Motor neuron (in vitro differentiated cells): ENCODE measurements around the gene ITK. TPM values are rescaled to one million over a fixed set of nuclear protein-coding genes. Genes with fewer than 3 reads are reported as not detected.

Experiments
- ATAC-seq, 8 experiments: fragments of 200-7000 bp; cut with Tn5 transposase; replicated peaks in 6 of 8; 2 replicates each; pipeline ENCODE4 v1.8.0; 2021; ENCODE audit warnings: mild to moderate bottlenecking in 8 of 8, moderate library complexity in 8 of 8
- H3K27ac ChIP-seq, 2 donors: fragments of 250-450 bp; sonication (Bioruptor Pico); 2 replicates each; pipeline ENCODE4 v1.9.0; 2021; ENCODE audit warnings: antibody characterized with exemption in 2 of 2, mild to moderate bottlenecking in 2 of 2, moderate library complexity in 1 of 2
- H3K4me1 ChIP-seq, 2 donors: fragments of 250-450 bp; sonication (Bioruptor Pico); replicated peaks in 1 of 2; 2 replicates each; pipeline ENCODE4 v1.6.1; 2021; ENCODE audit warnings: antibody characterized with exemption in 2 of 2, mild to moderate bottlenecking in 2 of 2, moderate library complexity in 1 of 2
- H3K4me3 ChIP-seq, 5 donors: fragments of 250-450 bp; sonication (Bioruptor Pico); 2 replicates each; pipeline ENCODE4 v1.9.0; 2021; ENCODE audit warnings: antibody characterized with exemption in 5 of 5, mild to moderate bottlenecking in 5 of 5, moderate library complexity in 4 of 5
- WGBS, 10 experiments: fragments of 450-650 bp; shearing (Covaris generic); methylation state at CpG; one replicate each; pipeline ENCODE4 v1.0.0; 2022; 5-methylcytosine and 5-hydroxymethylcytosine counted together
- in situ Hi-C, 9 experiments: fragments of 400-800 bp; cut with MboI; loops; one replicate each; pipeline ENCODE4 v1.15.0; 2021; ENCODE audit warnings: low sequenced_read_pairs in 9 of 9, low pct_unique_long_range_greater_than_20kb in 2 of 9; ENCODE audit not compliant: unreplicated experiment in 9 of 9
- total RNA-seq, 8 experiments: library from RNA; unstranded; fragments of 300-600 nt; gene quantifications; 2 replicates each; pipeline versions ENCODE4 v1.2.3 to v1.2.4, GENCODE V29; 2022

The ITK gene
- total RNA-seq, 8 experiments from 2014 or later = 0.18 to 76.4 (median 0.80) TPM; not detected in 1

- in situ Hi-C loops = no loop called here
- Histone ChIP-seq H3K27ac (peak overlapping the region in 1 of 2 donors; percentile 11), H3K4me3 (peak overlapping the region in 1 of 5 donors; percentile 93), H3K4me1 (peaks cover 25 to 42% of the 10 kb centered on the region in 2 donors)
- WGBS, 10 experiments = 20 to 100% (median 90%) methylated on average over 1 to 4 of the region's 6 CpGs; no CpG with 5 or more reads in 2 of the 10 experiments
- ATAC-seq = no peak
Measured at GRCh38 chr5:157269165-157269671, 88.6 kb downstream of the ITK start.

GRCh38 chr5:157269761-157270272 lies 89.2 kb downstream of the ITK start:
- ATAC-seq = no peak
- in situ Hi-C loops = no loop called here
- WGBS, 10 experiments = 86 to 100% (median 98%) methylated on average over 1 to 3 of the region's 4 CpGs; no CpG with 5 or more reads in 2 of the 10 experiments
- Histone ChIP-seq H3K4me3 (no peak overlapping the region), H3K4me1 (peaks cover 25 to 42% of the 10 kb centered on the region in 2 donors), H3K27ac (no peak overlapping the region)

GRCh38 chr5:157270771-157271170 lies 90.1 kb downstream of the ITK start:
- 40 to 100% (median 88%) methylated on average over 1 to 3 of the region's 3 CpGs; no CpG with 5 or more reads in 2 of the 10 experiments for WGBS, 10 experiments
- ATAC-seq = no peak
- Histone ChIP-seq H3K4me3 (no peak overlapping the region), H3K27ac (no peak overlapping the region), H3K4me1 (peaks cover 25 to 38% of the 10 kb centered on the region in 2 donors)
- in situ Hi-C loops = no loop called here

GRCh38 chr5:157271740-157272271 lies 91.2 kb downstream of the ITK start:
- Histone ChIP-seq H3K4me3 (no peak overlapping the region), H3K27ac (no peak overlapping the region), H3K4me1 (peaks cover 25 to 38% of the 10 kb centered on the region in 2 donors)
- in situ Hi-C loops = no loop called here
- WGBS, 10 experiments = 80 to 100% (median 93%) methylated on average over 1 to 6 of the region's 12 CpGs; no CpG with 5 or more reads in 3 of the 10 experiments
- ATAC-seq = no peak

GRCh38 chr5:157273131-157273556 lies 92.5 kb downstream of the ITK start:
- Histone ChIP-seq H3K27ac (no peak overlapping the region), H3K4me3 (no peak overlapping the region), H3K4me1 (peaks cover 13 to 28% of the 10 kb centered on the region in 2 donors)
- peak in 2 of 8 experiments; percentile 25 to 60 for ATAC-seq
- in situ Hi-C loops = no loop called here
- 40 to 100% (median 100%) methylated on average over 1 of the region's 1 CpG; no CpG with 5 or more reads in 7 of the 10 experiments for WGBS, 10 experiments

GRCh38 chr5:157275403-157275802 lies 94.8 kb downstream of the ITK start:
- WGBS, 10 experiments = 89 to 100% (median 100%) methylated on average over 1 of the region's 1 CpG; no CpG with 5 or more reads in 2 of the 10 experiments
- no peak for ATAC-seq
- Histone ChIP-seq H3K4me1 (peaks cover 0 to 9% of the 10 kb centered on the region in 2 donors), H3K27ac (no peak overlapping the region), H3K4me3 (no peak overlapping the region)
- in situ Hi-C loops = loop anchor here in 1 of 9 experiments (25.0 kb wide), 1 partner anchor 113 kb away; the partner anchor contains the start of gene GARIN3

- ATAC-seq = no peak
- no peak overlapping the region for H3K27ac ChIP-seq
- WGBS, 10 experiments = 70 to 100% (median 93%) methylated on average over 2 of the region's 2 CpGs; no CpG with 5 or more reads in 2 of the 10 experiments
Measured at GRCh38 chr5:157278319-157279037, 97.8 kb downstream of the ITK start.

GRCh38 chr5:157279605-157280239 lies 99.1 kb downstream of the ITK start:
- ATAC-seq = no peak
- in situ Hi-C loops = loop anchor here in 1 of 9 experiments (25.0 kb wide), 1 partner anchor 117 kb away; the partner anchor contains the start of gene GARIN3
- no peak overlapping the region for H3K27ac ChIP-seq
- H3K4me3 ChIP-seq = no peak overlapping the region
- WGBS, 10 experiments = 43 to 100% (median 94%) methylated on average over 1 to 7 of the region's 7 CpGs
- H3K4me1 ChIP-seq = peaks cover 0 to 2% of the 10 kb centered on the region in 2 donors

More at GRCh38 chr5:157278319-157279037, 97.8 kb downstream of the ITK start:
- no peaks in the 10 kb centered on the region for H3K4me1 ChIP-seq
- in situ Hi-C loops = loop anchor here in 1 of 9 experiments (25.0 kb wide), 1 partner anchor 116 kb away; the partner anchor contains the start of gene GARIN3
- no peak overlapping the region for H3K4me3 ChIP-seq

GRCh38 chr5:157280927-157281326 lies 100.3 kb downstream of the ITK start:
- H3K4me3 ChIP-seq = no peak overlapping the region
- WGBS, 10 experiments = 0 to 100% (median 72%) methylated on average over 1 to 3 of the region's 3 CpGs; no CpG with 5 or more reads in 1 of the 10 experiments
- H3K4me1 ChIP-seq = peaks cover 0 to 6% of the 10 kb centered on the region in 2 donors
- H3K27ac ChIP-seq = no peak overlapping the region
- in situ Hi-C loops = loop anchor here in 1 of 9 experiments (25.0 kb wide), 1 partner anchor 119 kb away; the partner anchor contains the start of gene GARIN3
- peak in 5 of 8 experiments; percentile 17 to 93 (median 70) for ATAC-seq

- Histone ChIP-seq H3K4me1 (peaks cover 0 to 6% of the 10 kb centered on the region in 2 donors), H3K4me3 (no peak overlapping the region), H3K27ac (no peak overlapping the region)
- no peak for ATAC-seq
- in situ Hi-C loops = loop anchor here in 1 of 9 experiments (25.0 kb wide), 1 partner anchor 120 kb away; the partner anchor contains the start of gene GARIN3
Measured at GRCh38 chr5:157282150-157282549, 101.5 kb downstream of the ITK start.

- no peak overlapping the region for H3K27ac ChIP-seq
- in situ Hi-C loops = loop anchor here in 1 of 9 experiments (25.0 kb wide), 1 partner anchor 121 kb away; the partner anchor contains the start of gene GARIN3
- 60 to 100% (median 88%) methylated on average over 1 to 3 of the region's 3 CpGs; no CpG with 5 or more reads in 4 of the 10 experiments for WGBS, 10 experiments
- H3K4me3 ChIP-seq = no peak overlapping the region
- H3K4me1 ChIP-seq = peaks cover 0 to 6% of the 10 kb centered on the region in 2 donors
- peak in 2 of 8 experiments; percentile 38 to 54 for ATAC-seq
Measured at GRCh38 chr5:157283434-157283833, 102.8 kb downstream of the ITK start.

GRCh38 chr5:157284458-157285212 lies 104.0 kb downstream of the ITK start:
- WGBS, 10 experiments = 72 to 100% (median 92%) methylated on average over 1 to 6 of the region's 6 CpGs
- Histone ChIP-seq H3K4me1 (peaks cover 0 to 6% of the 10 kb centered on the region in 2 donors), H3K4me3 (no peak overlapping the region), H3K27ac (no peak overlapping the region)
- in situ Hi-C loops = loop anchor here in 1 of 9 experiments (25.0 kb wide), 1 partner anchor 122 kb away; the partner anchor contains the start of gene GARIN3
- no peak for ATAC-seq
